ENCODE results near the gene TYSND1. TPM values are rescaled to one million over a fixed set of nuclear protein-coding genes. Genes with fewer than 3 reads are reported as not detected.

TYSND1 gene
- total RNA-seq, 2 donors from 2014 or later, result 18.2 to 32.4 TPM

DNA sequence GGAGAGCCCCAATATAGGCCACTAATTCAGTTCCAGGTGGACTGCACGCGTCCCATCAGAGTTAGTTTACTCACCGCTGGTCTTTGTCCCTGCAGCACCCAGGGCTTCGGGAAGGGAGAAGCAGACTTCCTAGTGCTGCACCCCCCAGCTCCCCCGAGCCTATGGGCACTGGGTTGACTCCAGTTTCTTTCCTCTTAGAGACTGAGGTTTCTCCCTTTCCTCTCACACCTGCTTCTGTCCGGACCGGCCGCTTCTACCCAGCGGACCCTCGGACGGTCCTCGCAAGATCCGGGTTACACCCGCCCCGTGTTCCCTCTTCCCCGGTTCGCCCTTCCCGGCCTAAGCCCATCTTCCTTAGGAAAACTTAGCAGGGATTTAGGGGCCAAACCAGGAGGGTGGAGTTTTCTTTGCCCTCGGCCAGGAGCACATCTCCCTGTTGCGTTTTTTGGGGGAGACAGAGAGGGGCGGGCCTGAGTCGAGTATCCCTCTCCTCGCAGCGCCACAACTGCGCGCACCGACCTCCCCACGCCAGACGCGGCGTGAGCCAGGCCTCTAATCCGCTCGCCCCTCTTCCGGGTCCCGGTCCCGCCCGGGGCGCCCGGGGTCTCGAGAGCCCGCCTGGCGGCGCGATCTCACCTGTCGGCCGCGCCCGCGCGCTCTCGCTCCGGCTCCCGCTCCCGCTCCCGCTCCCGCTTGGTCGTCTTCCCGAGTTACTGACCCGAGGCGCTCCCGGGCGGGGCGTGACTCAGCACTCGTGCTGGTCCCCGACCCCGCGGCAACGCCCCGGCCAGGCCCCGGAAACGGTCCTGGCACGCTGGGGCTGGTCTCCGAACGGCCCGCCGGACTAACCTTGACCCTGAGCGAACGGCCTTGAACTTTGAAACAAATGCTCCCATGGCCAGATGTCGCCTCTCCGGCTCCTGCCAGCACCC is 14.1 kb downstream of the TYSND1 start, which contains the start of gene AIFM2:
AIFM2 (minus strand) TSS at position 728 of the 932 bp plus-strand sequence. CDS start 8,741 bp downstream, outside the sequence.
- TF ChIP-seq POLR2AphosphoS5 (IDR thresholded peaks at IDR 0.05) (peak; percentile 35), POLR2A (IDR thresholded peaks at IDR 0.05) (peak; percentile 66)
- TF ChIP-seq, protein P1, sequence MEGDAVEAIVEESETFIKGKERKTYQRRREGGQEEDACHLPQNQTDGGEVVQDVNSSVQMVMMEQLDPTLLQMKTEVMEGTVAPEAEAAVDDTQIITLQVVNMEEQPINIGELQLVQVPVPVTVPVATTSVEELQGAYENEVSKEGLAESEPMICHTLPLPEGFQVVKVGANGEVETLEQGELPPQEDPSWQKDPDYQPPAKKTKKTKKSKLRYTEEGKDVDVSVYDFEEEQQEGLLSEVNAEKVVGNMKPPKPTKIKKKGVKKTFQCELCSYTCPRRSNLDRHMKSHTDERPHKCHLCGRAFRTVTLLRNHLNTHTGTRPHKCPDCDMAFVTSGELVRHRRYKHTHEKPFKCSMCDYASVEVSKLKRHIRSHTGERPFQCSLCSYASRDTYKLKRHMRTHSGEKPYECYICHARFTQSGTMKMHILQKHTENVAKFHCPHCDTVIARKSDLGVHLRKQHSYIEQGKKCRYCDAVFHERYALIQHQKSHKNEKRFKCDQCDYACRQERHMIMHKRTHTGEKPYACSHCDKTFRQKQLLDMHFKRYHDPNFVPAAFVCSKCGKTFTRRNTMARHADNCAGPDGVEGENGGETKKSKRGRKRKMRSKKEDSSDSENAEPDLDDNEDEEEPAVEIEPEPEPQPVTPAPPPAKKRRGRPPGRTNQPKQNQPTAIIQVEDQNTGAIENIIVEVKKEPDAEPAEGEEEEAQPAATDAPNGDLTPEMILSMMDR (IDR thresholded peaks at IDR 0.05), result peak in 2 of 4 experiments; percentile 29 to 40
- intact Hi-C loops (cut with DNase I), result no loop called here
- 7% methylated on average over 40 of the region's 80 CpGs for WGBS
- Histone ChIP-seq H3K4me1 (replicated peaks) (no peaks in the 10 kb centered on the region), H3K27ac (peak within 1 kb of the TSS; percentile 76), H3K4me3 (peak within 1 kb of the TSS; percentile 62 to 68), H3K27me3 (replicated peaks; ENCODE audit: insufficient read depth) (no peaks in the 10 kb centered on the region), H3K36me3 (no peaks in the 10 kb centered on the region), H3K9me3 (no peaks in the 10 kb centered on the region)
- peak; percentile 57 for DNase-seq (ENCODE audit: low spot score)

DNA sequence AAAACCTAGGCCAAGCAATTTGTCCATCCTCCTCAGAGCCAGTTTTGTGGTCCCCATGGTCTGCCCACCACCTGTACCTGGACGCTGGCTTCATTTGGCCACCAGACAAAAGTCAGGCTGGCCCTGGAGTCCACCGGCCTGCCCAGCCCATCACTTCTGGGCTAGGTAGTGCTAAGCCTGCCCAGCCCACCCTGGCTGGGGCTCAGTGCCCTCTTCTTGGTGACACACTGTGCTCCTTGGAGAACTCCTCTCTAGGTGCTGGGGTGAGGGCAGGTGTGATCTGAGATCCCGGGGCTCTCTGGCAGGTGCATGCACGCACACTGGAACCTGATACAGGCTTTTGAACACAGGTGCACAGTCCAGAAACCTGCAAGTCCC is 15.0 kb downstream of the TYSND1 start:
- H3K4me3 ChIP-seq, result peak overlapping the region in 1 of 2 donors; percentile 68
- WGBS, result 87% methylated on average over 4 of the region's 4 CpGs
- no peaks in the 10 kb centered on the region for H3K36me3 ChIP-seq
- intact Hi-C loops (cut with DNase I), result no loop called here
- no peak for DNase-seq (ENCODE audit: low spot score)
- H3K9me3 ChIP-seq, result no peaks in the 10 kb centered on the region
- no peaks in the 10 kb centered on the region for H3K4me1 ChIP-seq (replicated peaks)
- H3K27ac ChIP-seq, result no peak overlapping the region
- H3K27me3 ChIP-seq (replicated peaks; ENCODE audit: insufficient read depth), result no peaks in the 10 kb centered on the region
- no peak for TF ChIP-seq POLR2A (IDR thresholded peaks at IDR 0.05)
- TF ChIP-seq POLR2AphosphoS5 (IDR thresholded peaks at IDR 0.05), result no peak
- TF ChIP-seq, protein P1 (IDR thresholded peaks at IDR 0.05), result no peak

DNA sequence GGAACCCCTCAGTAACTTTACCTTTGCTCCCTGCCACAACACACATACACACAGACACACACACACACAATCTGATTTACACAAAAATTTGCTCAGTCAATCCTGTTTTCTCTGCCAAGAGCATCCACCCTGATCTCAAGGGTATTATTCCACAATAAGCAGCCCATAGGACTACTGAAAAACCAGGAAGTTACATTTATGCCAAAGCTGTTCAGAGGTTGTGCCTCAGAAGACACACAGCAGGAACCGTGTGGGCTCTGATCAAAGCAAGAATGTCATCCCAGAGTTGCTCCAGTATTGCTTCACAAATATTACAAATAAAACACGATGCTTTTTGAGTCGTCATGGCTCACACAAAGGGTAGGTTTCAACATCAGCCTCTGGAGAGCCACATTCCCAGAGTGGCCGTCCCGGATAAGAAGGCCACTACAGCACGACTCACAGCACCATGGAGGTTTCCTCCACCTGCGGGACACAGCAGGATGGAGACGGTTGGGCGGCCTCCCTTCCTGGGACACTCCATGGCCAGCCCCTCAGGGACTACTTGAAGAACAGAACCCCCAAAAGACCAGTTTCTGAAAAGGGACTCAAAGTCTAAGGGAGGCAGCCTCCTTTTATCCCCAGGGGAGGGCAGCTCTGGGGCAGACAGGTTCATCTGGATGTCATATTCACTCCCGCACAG is 15.5 kb downstream of the TYSND1 start:
- intact Hi-C loops (cut with DNase I), result no loop called here
- DNase-seq (ENCODE audit: low spot score), result no peak
- 85% methylated on average over 10 of the region's 10 CpGs for WGBS
- no peaks in the 10 kb centered on the region for H3K36me3 ChIP-seq
- H3K27ac ChIP-seq, result no peak overlapping the region
- H3K4me1 ChIP-seq (replicated peaks), result no peaks in the 10 kb centered on the region
- TF ChIP-seq, protein P1 (IDR thresholded peaks at IDR 0.05), result no peak
- TF ChIP-seq POLR2A (IDR thresholded peaks at IDR 0.05), result no peak
- no peak for TF ChIP-seq POLR2AphosphoS5 (IDR thresholded peaks at IDR 0.05)
- no peak overlapping the region for H3K4me3 ChIP-seq
- H3K9me3 ChIP-seq, result no peaks in the 10 kb centered on the region
- H3K27me3 ChIP-seq (replicated peaks; ENCODE audit: insufficient read depth), result no peaks in the 10 kb centered on the region

DNA sequence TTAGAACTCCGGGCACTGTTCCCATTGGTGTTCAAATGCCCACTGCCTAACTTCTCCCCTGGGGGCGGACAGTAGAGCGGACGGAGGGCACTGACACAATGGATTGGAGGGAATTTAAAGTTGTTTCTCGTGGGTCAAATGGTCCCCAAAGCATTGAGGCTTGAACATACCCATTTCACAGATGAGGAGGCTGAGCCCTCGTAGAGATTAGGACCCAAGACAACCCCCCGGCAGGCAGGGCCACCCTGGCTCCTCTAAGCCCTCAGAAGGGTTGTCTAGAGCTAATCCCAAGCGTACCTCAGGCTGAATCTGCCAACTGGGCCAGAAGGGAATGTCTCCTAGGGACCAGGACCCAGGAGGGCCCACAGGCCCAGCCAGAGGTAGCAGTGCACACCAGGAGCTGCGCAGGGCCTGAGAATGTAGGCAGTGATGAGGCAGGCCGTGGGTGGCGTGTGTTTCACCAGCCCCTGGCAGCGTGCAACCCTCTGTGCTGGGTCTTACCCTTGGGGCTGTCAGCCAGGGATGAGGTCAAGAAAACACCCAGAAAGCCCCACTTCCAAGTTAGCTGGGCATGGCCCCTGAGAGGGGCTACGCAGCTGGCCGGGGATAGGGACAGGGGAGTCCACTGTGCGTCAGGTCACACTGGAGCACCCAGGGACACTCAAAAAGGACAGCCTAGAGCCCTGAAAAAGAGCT is 19.7 kb downstream of the TYSND1 start:
- DNase-seq (ENCODE audit: low spot score), result no peak
- Histone ChIP-seq H3K4me1 (replicated peaks) (no peaks in the 10 kb centered on the region), H3K27ac (no peak overlapping the region), H3K4me3 (no peak overlapping the region), H3K27me3 (replicated peaks; ENCODE audit: insufficient read depth) (no peaks in the 10 kb centered on the region), H3K36me3 (no peaks in the 10 kb centered on the region), H3K9me3 (no peaks in the 10 kb centered on the region)
- WGBS, result 96% methylated on average over 15 of the region's 15 CpGs
- TF ChIP-seq, protein P1 (IDR thresholded peaks at IDR 0.05), result no peak
- TF ChIP-seq POLR2AphosphoS5 (IDR thresholded peaks at IDR 0.05) (no peak), POLR2A (IDR thresholded peaks at IDR 0.05) (no peak)
- intact Hi-C loops (cut with DNase I), result no loop called here

Data from prostate gland (tissue), 2 donors.